Forelimb muscle (tissue), 1 donor: ENCODE measurements around the gene GABRA1. TPM values are rescaled to one million over a fixed set of nuclear protein-coding genes. Genes with fewer than 3 reads are reported as not detected.

Experiments used
- DNase-seq: peaks from one replicate; pipeline ENCODE4 v3.0.0-alpha.2; 2013; ENCODE audit warnings: low read depth
- polyA plus RNA-seq: library from polyadenylated mRNA; unstranded; fragments of 120-200 nt; gene quantifications from one replicate; pipeline ENCODE4 v1.2.1, GENCODE V29; 2013; ENCODE audit not compliant: insufficient read length

Gene GABRA1
- polyA plus RNA-seq: not detected

- no peak for DNase-seq
Measured at GRCh38 chr5:161847941-161848391, at the start of gene GABRA1. TSS of gene GABRA1 (plus strand) at chr5:161848120. CDS start at chr5:161850811, 2,691 bp downstream.

DNA sequence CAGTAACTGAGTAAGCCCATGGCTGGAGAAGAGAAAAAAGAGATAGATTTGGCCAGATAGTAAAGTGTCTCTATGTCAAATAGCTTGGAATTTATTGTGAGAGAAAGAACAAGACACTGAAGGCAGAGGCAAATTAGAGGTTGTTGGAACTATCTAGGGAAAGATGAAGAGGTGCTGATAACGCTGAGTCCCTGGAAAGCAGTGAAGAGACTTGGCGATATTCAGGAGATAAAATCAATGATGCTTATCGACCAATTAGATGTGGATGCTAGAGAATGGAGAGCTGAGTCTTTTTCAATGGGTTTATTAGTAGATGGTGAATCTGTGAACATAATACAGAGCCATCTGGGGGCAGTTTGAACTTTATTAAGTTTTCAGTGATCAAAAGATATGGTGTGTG lies 48.6 kb upstream of the GABRA1 start:
- no peak for DNase-seq

- DNase-seq: no peak
Measured at GRCh38 chr5:161804263-161804662, 43.7 kb upstream of the GABRA1 start.

GRCh38 chr5:161846746-161847145 lies 1.2 kb upstream of the GABRA1 start:
- no peak for DNase-seq

GRCh38 chr5:161847447-161847846 lies 473 bp upstream of the GABRA1 start:
- DNase-seq: no peak

GRCh38 chr5:161850491-161850890 lies 2.6 kb downstream of the GABRA1 start:
- DNase-seq: no peak

DNA sequence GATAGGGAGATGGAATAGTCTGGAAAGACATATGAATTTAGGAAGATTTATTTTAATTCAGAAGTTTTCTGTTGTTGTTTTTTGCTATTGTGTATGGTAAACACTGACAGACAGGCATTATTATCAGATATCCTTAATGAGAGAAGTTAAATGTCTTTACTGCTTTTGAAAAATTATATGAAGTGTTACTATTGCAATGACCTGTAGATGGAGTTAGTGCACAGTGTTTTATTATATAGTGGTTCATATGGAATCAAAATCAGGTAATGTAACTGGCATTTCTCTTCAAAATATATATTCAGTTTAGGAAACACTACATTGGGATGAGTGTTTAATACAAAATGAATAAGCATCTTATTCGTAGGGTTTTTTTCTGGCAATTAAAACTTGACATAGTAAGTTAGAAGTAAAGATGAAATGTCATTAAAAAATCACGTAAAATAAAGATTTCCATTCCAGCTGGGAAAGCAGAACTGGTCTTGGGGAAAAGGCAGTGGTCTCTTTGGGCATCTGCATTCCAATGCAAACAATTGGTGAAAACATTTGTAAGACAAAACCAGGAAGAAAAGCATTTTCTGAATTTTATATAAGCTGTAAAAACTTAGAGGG lies 3.9 kb downstream of the GABRA1 start:
- no peak for DNase-seq

DNA sequence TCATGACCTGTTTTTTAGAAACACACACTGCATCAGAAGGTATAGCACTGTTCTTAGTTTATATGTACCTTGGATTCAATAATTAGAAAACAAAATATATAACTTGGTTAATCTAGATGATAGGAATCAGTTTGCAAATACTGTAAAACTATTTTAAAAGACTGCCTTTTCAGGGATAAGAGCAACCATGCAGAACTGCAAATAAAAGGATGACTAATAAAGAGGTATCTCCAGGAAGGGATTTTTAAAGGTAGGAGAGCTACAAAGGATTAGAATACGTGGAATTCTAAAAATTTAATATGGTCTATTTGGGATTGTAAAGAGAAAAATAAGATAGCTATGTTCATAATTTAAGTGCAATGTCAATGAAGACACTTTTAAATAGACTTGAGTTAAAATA lies 9.4 kb downstream of the GABRA1 start:
- no peak for DNase-seq

DNA sequence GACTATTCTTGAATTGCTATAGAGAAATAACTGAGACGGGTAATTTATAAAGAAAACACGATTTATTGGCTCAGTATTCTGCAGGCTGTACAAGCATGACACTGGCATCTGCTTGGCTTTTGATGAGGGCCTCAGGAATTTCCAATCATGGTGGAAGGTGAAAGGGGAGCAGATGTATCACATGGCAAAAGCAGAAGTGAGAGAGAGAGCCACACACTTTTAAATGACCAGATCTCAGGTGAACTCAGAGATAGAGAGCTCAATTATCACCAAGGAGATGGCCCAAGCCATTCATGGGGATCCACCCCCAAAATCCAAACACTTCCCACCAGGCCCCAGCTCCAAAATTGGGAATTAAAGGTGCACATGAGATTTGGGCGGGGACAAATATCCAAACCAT lies 15.3 kb downstream of the GABRA1 start:
- no peak for DNase-seq

DNA sequence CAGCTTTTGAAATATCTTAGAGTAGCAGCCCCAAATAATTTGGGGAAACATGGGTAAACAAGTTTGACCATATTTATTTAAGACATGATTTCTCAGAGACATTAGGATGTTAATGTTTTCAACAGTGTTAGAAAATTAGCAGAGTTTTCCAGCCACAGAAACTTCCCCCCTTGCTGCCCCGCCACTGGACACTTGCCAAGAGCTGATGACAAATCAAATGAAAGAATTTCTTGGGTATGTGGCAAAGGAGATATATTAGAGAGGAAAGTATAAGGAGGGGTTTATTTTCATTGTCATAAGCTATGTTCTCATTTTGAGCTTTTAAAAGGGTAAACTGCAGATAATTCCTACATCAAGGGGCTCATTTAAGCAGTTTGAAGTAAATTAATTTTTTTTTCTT lies 15.9 kb downstream of the GABRA1 start:
- DNase-seq: no peak

DNA sequence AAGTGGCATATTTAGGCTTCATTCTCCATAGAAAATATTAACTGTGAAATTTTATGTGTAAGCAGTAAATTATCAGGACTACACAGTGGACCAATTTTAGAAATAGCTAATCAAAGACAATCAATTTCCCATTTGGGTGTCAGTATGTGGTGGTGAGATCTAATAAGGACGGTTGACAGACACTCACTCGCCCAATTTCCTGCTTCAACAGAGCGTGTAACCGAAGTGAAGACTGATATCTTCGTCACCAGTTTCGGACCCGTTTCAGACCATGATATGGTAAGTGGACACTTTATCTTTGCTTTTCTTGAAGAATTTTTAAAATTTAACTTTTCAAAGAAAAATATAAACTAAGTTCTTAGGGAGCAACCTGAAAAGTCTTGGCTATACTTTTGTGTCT lies 17.6 kb downstream of the GABRA1 start:
- no peak for DNase-seq

DNA sequence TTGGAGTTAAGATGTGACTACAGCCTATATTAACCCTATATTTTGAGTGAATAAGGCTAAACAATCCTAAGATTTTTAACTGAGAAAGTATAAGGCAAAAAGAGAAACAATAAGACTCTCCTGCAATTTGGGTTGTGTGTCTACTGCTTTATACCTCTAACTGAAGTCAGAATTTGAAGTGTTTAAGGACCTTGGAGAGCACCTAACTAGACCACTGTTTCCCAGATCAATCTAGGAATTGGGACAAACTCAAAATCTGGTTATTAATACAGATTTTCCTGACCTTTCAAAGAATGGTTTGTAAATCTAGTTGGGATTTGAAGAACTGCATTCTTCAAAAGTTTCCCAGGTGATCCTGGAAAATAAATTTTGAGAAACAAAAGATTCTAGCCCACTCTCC lies 42.1 kb downstream of the GABRA1 start:
- DNase-seq: no peak

DNA sequence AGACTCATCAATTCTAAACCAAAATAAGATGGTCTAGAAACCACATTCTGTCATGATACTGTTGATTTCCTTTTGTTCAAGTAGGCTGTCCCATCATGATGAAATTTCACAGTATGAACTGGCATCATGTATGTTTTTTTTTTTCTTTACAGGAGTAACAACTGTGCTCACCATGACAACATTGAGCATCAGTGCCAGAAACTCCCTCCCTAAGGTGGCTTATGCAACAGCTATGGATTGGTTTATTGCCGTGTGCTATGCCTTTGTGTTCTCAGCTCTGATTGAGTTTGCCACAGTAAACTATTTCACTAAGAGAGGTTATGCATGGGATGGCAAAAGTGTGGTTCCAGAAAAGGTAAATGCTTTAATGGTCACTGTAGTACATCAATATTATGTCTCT lies 47.6 kb downstream of the GABRA1 start:
- DNase-seq: no peak

DNA sequence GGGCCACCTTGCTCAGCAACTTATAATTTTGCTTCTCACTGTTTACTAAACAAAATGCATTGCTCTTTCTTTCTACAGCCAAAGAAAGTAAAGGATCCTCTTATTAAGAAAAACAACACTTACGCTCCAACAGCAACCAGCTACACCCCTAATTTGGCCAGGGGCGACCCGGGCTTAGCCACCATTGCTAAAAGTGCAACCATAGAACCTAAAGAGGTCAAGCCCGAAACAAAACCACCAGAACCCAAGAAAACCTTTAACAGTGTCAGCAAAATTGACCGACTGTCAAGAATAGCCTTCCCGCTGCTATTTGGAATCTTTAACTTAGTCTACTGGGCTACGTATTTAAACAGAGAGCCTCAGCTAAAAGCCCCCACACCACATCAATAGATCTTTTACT lies 49.1 kb downstream of the GABRA1 start:
- DNase-seq: no peak

DNA sequence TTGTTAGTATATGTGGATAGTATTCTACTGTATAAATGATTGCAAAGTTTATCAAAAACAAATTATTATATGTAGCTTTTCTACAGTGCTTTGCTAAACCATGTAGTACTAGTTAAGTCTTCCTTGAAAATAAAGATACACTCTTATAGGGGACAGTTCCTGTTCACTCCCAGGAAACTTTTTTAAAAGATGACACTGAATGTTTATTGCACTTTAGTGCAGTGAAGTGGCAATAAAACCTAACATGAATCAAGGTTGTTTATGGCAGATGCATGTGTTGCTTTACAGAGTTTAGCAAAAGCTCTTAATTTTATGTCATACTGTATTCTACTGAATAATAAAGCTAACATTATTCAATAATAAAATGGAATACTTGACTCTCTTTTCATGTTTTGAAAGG lies 51.7 kb downstream of the GABRA1 start:
- DNase-seq: no peak

- DNase-seq: no peak
Measured at GRCh38 chr5:161900981-161901380, 53.1 kb downstream of the GABRA1 start.

DNA sequence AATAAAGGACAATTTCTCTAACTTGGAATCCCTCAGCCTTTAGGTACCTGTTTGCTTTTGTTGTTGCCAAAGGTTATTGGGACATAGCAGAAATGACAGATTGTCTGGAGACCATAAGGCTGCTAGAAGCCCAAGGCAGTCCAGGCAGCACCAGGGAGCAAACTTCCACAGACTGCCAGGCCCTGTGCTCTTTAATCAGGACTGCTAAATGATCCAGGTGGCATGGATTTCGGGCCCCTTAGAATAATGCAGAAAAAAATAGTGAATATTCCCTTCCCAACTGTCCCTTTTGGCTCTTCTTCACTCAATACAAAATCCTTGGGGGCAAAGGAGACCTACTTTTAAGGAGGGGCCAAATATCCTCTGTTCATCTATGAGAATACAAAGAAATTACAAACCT lies 73.9 kb downstream of the GABRA1 start:
- DNase-seq: no peak

DNA sequence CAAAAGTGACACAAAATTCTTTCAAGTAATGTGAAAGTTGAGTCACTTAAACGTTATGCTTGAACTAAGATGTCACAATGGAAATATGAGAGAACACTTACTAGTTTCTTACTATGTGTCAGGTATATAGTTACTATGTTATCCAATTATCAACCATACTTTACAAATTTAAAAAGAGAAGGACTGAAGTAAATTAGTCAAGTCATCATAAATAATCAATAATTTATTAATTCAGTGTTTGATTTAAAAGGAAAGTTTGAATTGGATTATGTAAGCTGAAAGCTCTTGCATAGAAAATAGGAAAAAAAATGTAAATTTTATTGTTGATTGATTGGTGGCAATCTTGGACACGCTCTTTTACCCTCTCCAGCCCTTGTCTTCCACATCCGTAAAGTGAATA lies 76.3 kb downstream of the GABRA1 start:
- no peak for DNase-seq

GRCh38 chr5:161925960-161926359 lies 78.0 kb downstream of the GABRA1 start:
- no peak for DNase-seq

GRCh38 chr5:161934486-161934885 lies 86.6 kb downstream of the GABRA1 start:
- no peak for DNase-seq

GRCh38 chr5:161944974-161945373 lies 97.1 kb downstream of the GABRA1 start:
- no peak for DNase-seq

- no peak for DNase-seq
Measured at GRCh38 chr5:161946911-161947310, 99.0 kb downstream of the GABRA1 start.
